HEK293T (cell line): Measurements from ENCODE around the gene RBMS1.

Experiments
- CTCF ChIA-PET: fragments of 350-600 bp; formaldehyde crosslinking; extraction: SDS; loops from one replicate; lab custom pipeline; 2021; ENCODE audit warnings: antibody characterized with exemption, inconsistent platforms; lab: Yijun Ruan, JAX
- POLR2A ChIA-PET: fragments of 350-600 bp; formaldehyde crosslinking; extraction: SDS; loops from one replicate; lab custom pipeline; 2020; ENCODE audit warnings: antibody characterized with exemption, inconsistent platforms; lab: Yijun Ruan, JAX
- DNase-seq: peaks from one replicate; pipeline ENCODE4 v3.0.0; 2012; ENCODE audit warnings: mixed read lengths; ENCODE audit errors: extremely low spot score
- ARNT ChIP-seq: fragments of 450-650 bp; IDR thresholded peaks from 2 replicates; pipeline ENCODE4 v1.6.1; 2017; ENCODE audit warnings: mild to moderate bottlenecking
- BHLHE40 ChIP-seq: fragments of 450-650 bp; IDR thresholded peaks from 2 replicates; pipeline ENCODE4 v1.6.1; 2016; ENCODE audit warnings: mild to moderate bottlenecking, moderate library complexity, borderline replicate concordance
- CTBP1 ChIP-seq: fragments of 450-650 bp; IDR thresholded peaks from 2 replicates; pipeline ENCODE4 v1.6.1; 2016; ENCODE audit warnings: borderline replicate concordance
- ELF4 ChIP-seq: fragments of 450-650 bp; IDR thresholded peaks from 2 replicates; pipeline ENCODE4 v1.6.1; 2017; ENCODE audit warnings: antibody characterized with exemption
- FOXA1 ChIP-seq: fragments of 450-650 bp; IDR thresholded peaks from 2 replicates; pipeline ENCODE4 v1.6.1; 2016; ENCODE audit warnings: mild to moderate bottlenecking
- FOXK2 ChIP-seq: fragments of 450-650 bp; IDR thresholded peaks from 2 replicates; pipeline ENCODE4 v1.6.1; 2016; ENCODE audit warnings: mild to moderate bottlenecking
- FOXM1 ChIP-seq: fragments of 450-650 bp; IDR thresholded peaks from 2 replicates; pipeline ENCODE4 v1.6.1; 2017; ENCODE audit warnings: mild to moderate bottlenecking, borderline replicate concordance
- HDGF ChIP-seq: fragments of 450-650 bp; IDR thresholded peaks from 2 replicates; pipeline ENCODE4 v1.6.1; 2017; ENCODE audit warnings: antibody characterized with exemption, borderline replicate concordance
- L3MBTL2 ChIP-seq: fragments of 450-650 bp; conservative IDR thresholded peaks from 2 replicates; pipeline ENCODE4 v1.6.1; 2016; ENCODE audit warnings: mild to moderate bottlenecking
- LEF1 ChIP-seq: fragments of 450-650 bp; IDR thresholded peaks from 2 replicates; pipeline ENCODE4 v1.6.1; 2017; ENCODE audit warnings: mild to moderate bottlenecking, borderline replicate concordance
- NFRKB ChIP-seq: fragments of 450-650 bp; IDR thresholded peaks from 2 replicates; pipeline ENCODE4 v1.6.1; 2016; ENCODE audit warnings: mild to moderate bottlenecking, moderate library complexity
- PKNOX1 ChIP-seq: fragments of 450-650 bp; IDR thresholded peaks from 2 replicates; pipeline ENCODE4 v1.6.1; 2016
- SP1 ChIP-seq: fragments of 450-650 bp; IDR thresholded peaks from 2 replicates; pipeline ENCODE4 v1.6.1; 2017
- SUZ12 ChIP-seq: fragments of 450-650 bp; IDR thresholded peaks from 2 replicates; pipeline ENCODE4 v1.6.1; 2016; ENCODE audit warnings: mild to moderate bottlenecking
- TARDBP ChIP-seq: fragments of 450-650 bp; IDR thresholded peaks from 2 replicates; pipeline ENCODE4 v1.6.1; 2016
- ZNF384 ChIP-seq: fragments of 450-650 bp; IDR thresholded peaks from 2 replicates; pipeline ENCODE4 v1.6.1; 2016

Gene RBMS1

GRCh38 chr2:160226367-160226766, 267.2 kb downstream of the RBMS1 start:
- ChIA-PET POLR2A (no interaction called here), CTCF (interaction anchor here (0.5 kb wide), 1 partner anchor 20 kb away, joined by 5 read pairs; no protein-coding TSS in a partner anchor)
- TF ChIP-seq FOXM1 (no peak), HDGF (no peak), CTBP1 (no peak), SUZ12 (no peak), TARDBP (no peak), PKNOX1 (no peak), SP1 (no peak), L3MBTL2 (no peak), ELF4 (no peak), NFRKB (no peak), LEF1 (no peak), BHLHE40 (no peak), FOXK2 (no peak), ZNF384 (no peak), ARNT (no peak), FOXA1 (no peak)
- no peak for DNase-seq

- POLR2A ChIA-PET: no interaction called here
These were observed 267.9 kb downstream of the RBMS1 start for GRCh38 chr2:160225722-160226121.

GRCh38 chr2:160224507-160224906, 269.1 kb downstream of the RBMS1 start:
- TF ChIP-seq CTBP1 (no peak), TARDBP (no peak), ELF4 (no peak), FOXK2 (no peak)
- no peak for DNase-seq
- POLR2A ChIA-PET: interaction anchor here (1.0 kb wide), 1 partner anchor 46 kb away, joined by 3 read pairs; no protein-coding TSS in a partner anchor
- CTCF ChIA-PET: no interaction called here

More at GRCh38 chr2:160225722-160226121, 267.9 kb downstream of the RBMS1 start:
- DNase-seq: no peak
- no peak for TF ChIP-seq ARNT
- TF ChIP-seq SUZ12: no peak
- TF ChIP-seq CTBP1: no peak
- TF ChIP-seq PKNOX1: no peak
- TF ChIP-seq L3MBTL2: no peak
- no peak for TF ChIP-seq SP1
- no peak for TF ChIP-seq FOXA1
- no peak for TF ChIP-seq FOXM1
- no peak for TF ChIP-seq ELF4
- CTCF ChIA-PET: interaction anchor here (0.6 kb wide), 1 partner anchor 14 kb away, joined by 3 read pairs; no protein-coding TSS in a partner anchor

GRCh38 chr2:160224060-160224459, 269.5 kb downstream of the RBMS1 start:
- peak; percentile 35 for DNase-seq
- ChIA-PET POLR2A (interaction anchor here (1.0 kb wide), 1 partner anchor 46 kb away, joined by 3 read pairs; no protein-coding TSS in a partner anchor), CTCF (no interaction called here)
- TF ChIP-seq NFRKB (no peak), FOXM1 (no peak), LEF1 (no peak), FOXA1 (no peak), ELF4 (no peak), CTBP1 (no peak), L3MBTL2 (no peak), HDGF (no peak), ARNT (no peak), TARDBP (no peak), FOXK2 (no peak), ZNF384 (no peak)

- ChIA-PET POLR2A (interaction anchor here (1.0 kb wide), 1 partner anchor 47 kb away, joined by 3 read pairs; no protein-coding TSS in a partner anchor), CTCF (no interaction called here)
- DNase-seq: no peak
- TF ChIP-seq ELF4 (no peak), L3MBTL2 (no peak), FOXA1 (no peak), TARDBP (no peak), ZNF384 (no peak), PKNOX1 (no peak), LEF1 (no peak), FOXM1 (no peak), ARNT (no peak), SP1 (no peak), FOXK2 (no peak), NFRKB (no peak), CTBP1 (no peak), HDGF (no peak), SUZ12 (no peak), BHLHE40 (no peak)
These were observed 270.0 kb downstream of the RBMS1 start for GRCh38 chr2:160223560-160223959.

GRCh38 chr2:160222546-160223283, 270.9 kb downstream of the RBMS1 start:
- TF ChIP-seq FOXA1 (no peak), TARDBP (no peak), LEF1 (no peak), BHLHE40 (no peak), FOXM1 (no peak), NFRKB (no peak), L3MBTL2 (no peak), CTBP1 (no peak), PKNOX1 (no peak), SUZ12 (no peak), ELF4 (no peak), SP1 (no peak), ARNT (no peak), HDGF (no peak), FOXK2 (no peak), ZNF384 (no peak)

More at GRCh38 chr2:160222546-160223283, 270.9 kb downstream of the RBMS1 start:
- POLR2A ChIA-PET: no interaction called here
- DNase-seq: no peak
- CTCF ChIA-PET: no interaction called here
